ENCODE data around the gene TRIP6.

DNA sequence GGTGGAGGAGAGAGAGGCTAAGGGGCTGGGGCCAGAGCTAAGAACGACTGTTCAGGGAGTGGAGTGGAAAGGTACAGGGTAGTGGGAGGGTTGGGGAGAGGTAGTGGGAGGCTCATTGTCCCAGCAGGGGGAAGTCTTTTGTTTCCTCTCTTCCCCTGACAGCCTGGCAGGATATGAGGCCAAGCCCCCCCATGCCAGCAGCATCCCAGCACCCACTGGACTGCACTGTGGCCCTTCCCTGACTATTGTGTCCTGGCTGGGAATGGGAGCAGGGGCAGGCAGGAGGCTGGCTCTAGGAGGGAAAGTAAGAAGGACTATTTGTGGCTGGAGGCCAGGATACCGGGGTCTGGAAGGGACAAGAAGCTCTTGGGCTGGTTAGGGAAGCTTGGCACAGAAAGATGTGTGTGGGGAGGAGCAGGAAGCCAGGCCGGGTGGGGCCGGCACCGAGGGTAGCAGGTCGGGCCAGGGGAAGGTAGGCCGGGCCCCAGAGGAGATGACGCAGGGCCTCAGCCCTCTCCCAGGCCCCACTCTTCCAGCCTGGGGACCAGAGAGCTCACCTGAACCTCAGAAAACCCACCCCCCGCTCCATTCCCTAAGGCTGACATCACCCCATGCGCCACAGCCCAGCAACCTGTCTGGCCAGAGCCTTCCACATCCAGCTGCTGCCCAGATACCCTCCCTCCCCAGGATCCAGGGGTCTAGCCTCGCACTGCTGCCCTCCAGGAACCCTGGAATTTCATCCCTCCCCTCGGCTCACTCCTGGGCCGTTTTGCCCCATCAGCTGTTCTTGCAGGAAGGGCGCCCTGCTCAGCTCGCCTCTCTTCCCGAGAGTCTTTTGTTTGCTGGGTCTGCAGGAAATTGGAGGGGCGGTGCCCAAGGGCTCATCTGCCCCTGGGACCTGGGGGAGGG lies 31.0 kb upstream of the TRIP6 start:
- TF ChIP-seq POLR2AphosphoS5 (IDR thresholded peaks at IDR 0.05) = no peak
- no peak for TF ChIP-seq POLR2A (IDR thresholded peaks at IDR 0.05)
